HepG2 (cell line): Measurements from ENCODE around the gene UQCC2. TPM values are rescaled to one million over a fixed set of nuclear protein-coding genes. Genes with fewer than 3 reads are reported as not detected.
A peak's percentile ranks its signal among the peaks of the same experiment; 100 is the strongest.

Experiments used
- CERS6 ChIP-seq: sonication (generic); formaldehyde crosslinking; IDR thresholded peaks from 2 replicates; pipeline ENCODE4 v1.5.0; 2020; ENCODE audit warnings: missing genetic modification reagents
- E2F5 ChIP-seq: sonication (generic); formaldehyde crosslinking; conservative IDR thresholded peaks from 2 replicates; pipeline ENCODE4 v1.4.0; 2020; ENCODE audit warnings: missing genetic modification reagents
- HNF1A ChIP-seq, 2 experiments: sonication (generic) in 1 of 2; formaldehyde crosslinking in 1 of 2; IDR thresholded peaks; 2 replicates each; pipeline versions ENCODE4 v1.4.0 to v1.6.1; 2016 to 2020; ENCODE audit warnings: borderline replicate concordance in 1 of 2, low read depth in 1 of 2, mild to moderate bottlenecking in 1 of 2, missing genetic modification reagents in 1 of 2
- HNF4A ChIP-seq: sonication (generic); formaldehyde crosslinking; IDR thresholded peaks from 2 replicates; pipeline ENCODE4 v1.4.0; 2020; ENCODE audit warnings: missing genetic modification reagents
- HOXA3 ChIP-seq: sonication (generic); formaldehyde crosslinking; IDR thresholded peaks from 2 replicates; pipeline ENCODE4 v1.5.0; 2020; ENCODE audit warnings: missing genetic modification reagents
- KAT2B ChIP-seq: fragments of 150-350 bp; IDR thresholded peaks from 2 replicates; pipeline ENCODE4 v1.6.1; 2014; ENCODE audit warnings: low read depth, low read length, borderline replicate concordance
- KDM6A ChIP-seq: IDR thresholded peaks from 2 replicates; pipeline ENCODE4 v1.6.1; 2016; ENCODE audit warnings: low read depth
- MXD4 ChIP-seq: IDR thresholded peaks from 2 replicates; pipeline ENCODE4 v1.6.1; 2016; ENCODE audit warnings: mild to moderate bottlenecking, missing biosample characterization, missing genetic modification reagents
- NAIF1 ChIP-seq: sonication (generic); formaldehyde crosslinking; IDR thresholded peaks from 2 replicates; pipeline ENCODE4 v1.5.0; 2020; ENCODE audit warnings: mild to moderate bottlenecking, missing genetic modification reagents, borderline replicate concordance
- RXRB ChIP-seq: IDR thresholded peaks from 2 replicates; pipeline ENCODE4 v1.6.1; 2016; ENCODE audit warnings: borderline replicate concordance, missing genetic modification reagents, missing compliant biosample characterization
- SIX1 ChIP-seq: sonication (generic); formaldehyde crosslinking; IDR thresholded peaks from 2 replicates; pipeline ENCODE4 v1.4.0; 2020; ENCODE audit warnings: missing genetic modification reagents, borderline replicate concordance
- TEAD3 ChIP-seq: optimal IDR thresholded peaks from 2 replicates; pipeline ENCODE3; 2016; ENCODE audit warnings: borderline replicate concordance
- THRA ChIP-seq: sonication (generic); formaldehyde crosslinking; IDR thresholded peaks from 2 replicates; pipeline ENCODE4 v1.4.0; 2020; ENCODE audit warnings: missing genetic modification reagents, borderline replicate concordance
- TOE1 ChIP-seq: sonication (generic); formaldehyde crosslinking; IDR thresholded peaks from 2 replicates; pipeline ENCODE4 v1.4.0; 2020; ENCODE audit warnings: mild to moderate bottlenecking, missing genetic modification reagents
- U2AF1 ChIP-seq: fragments of 200-400 bp; formaldehyde crosslinking; optimal IDR thresholded peaks from 2 replicates; pipeline ENCODE3; 2017; ENCODE audit warnings: mild to moderate bottlenecking, low read depth, low read length
- ZBTB21 ChIP-seq: sonication (generic); formaldehyde crosslinking; IDR thresholded peaks from 2 replicates; pipeline ENCODE4 v1.4.0; 2020; ENCODE audit warnings: missing genetic modification reagents
- ZFAT ChIP-seq: sonication (generic); formaldehyde crosslinking; conservative IDR thresholded peaks from 2 replicates; pipeline ENCODE4 v1.8.1; 2023; ENCODE audit warnings: missing genetic modification reagents, inconsistent platforms
- ZMYM2 ChIP-seq: sonication (generic); formaldehyde crosslinking; IDR thresholded peaks from 2 replicates; pipeline ENCODE4 v1.8.0; 2022; ENCODE audit warnings: mild to moderate bottlenecking, missing genetic modification reagents
- ZNF280B ChIP-seq: sonication (generic); formaldehyde crosslinking; IDR thresholded peaks from 2 replicates; pipeline ENCODE4 v1.5.0; 2020; ENCODE audit warnings: missing genetic modification reagents, mild to moderate bottlenecking, borderline replicate concordance
- ZNF3 ChIP-seq: IDR thresholded peaks from 2 replicates; pipeline ENCODE4 v1.7.0; 2017; ENCODE audit warnings: inconsistent platforms
- ZNF331 ChIP-seq: sonication (generic); formaldehyde crosslinking; IDR thresholded peaks from 2 replicates; pipeline ENCODE4 v1.4.0; 2020; ENCODE audit warnings: missing genetic modification reagents
- ZNF354B ChIP-seq: sonication (generic); formaldehyde crosslinking; IDR thresholded peaks from 2 replicates; pipeline ENCODE4 v1.8.0; 2022; ENCODE audit warnings: mild to moderate bottlenecking, missing genetic modification reagents
- ZSCAN21 ChIP-seq: sonication (generic); formaldehyde crosslinking; IDR thresholded peaks from 2 replicates; pipeline ENCODE4 v1.8.0; 2022; ENCODE audit warnings: mild to moderate bottlenecking, missing genetic modification reagents, moderate library complexity, borderline replicate concordance
- polyA plus RNA-seq, 8 experiments: library from polyadenylated mRNA; depleted of rRNA in 3 of 8; stranded (reverse) in 7 of 8; unstranded in 1 of 8; fragments of >200 nt; fragmentation: Illumina TruSeq in 4 of 8; extraction: Trizol in 4 of 8; gene quantifications; 2 replicates each; pipeline versions ENCODE4 v1.2.1 to v1.2.3, GENCODE V29; 2011 to 2016; ENCODE audit warnings: low read depth in 4 of 8, missing spikeins in 1 of 8, mixed read lengths in 1 of 8; ENCODE audit not compliant: insufficient read depth in 1 of 8
- total RNA-seq, 5 experiments: library from RNA; depleted of rRNA; stranded (reverse); fragments of >200 nt; fragmentation: Illumina TruSeq; extraction: Trizol; gene quantifications; 2 replicates each; pipeline ENCODE4 v1.2.3, GENCODE V29; 2016; ENCODE audit warnings: low read depth in 1 of 5

The UQCC2 gene
- total and polyA plus RNA-seq, 2 of the 13 experiments (the other 11 are each of a cell fraction or from before 2014, with no cell fraction given), result 82.4 to 238 TPM

- TF ChIP-seq HNF1A (IDR thresholded peaks at IDR 0.05; ENCODE audit: low read depth) (no peak), HNF1A (CRISPR knock-in tag; IDR thresholded peaks at IDR 0.05; ENCODE audit: borderline replicate concordance) (no peak), ZNF280B (CRISPR knock-in tag) (no peak), THRA (CRISPR knock-in tag) (peak; percentile 73; the same call in 1 of the 2 replicates), HOXA3 (CRISPR knock-in tag) (peak; percentile 28; the same call in 1 of the 2 replicates), NAIF1 (CRISPR knock-in tag) (no peak), ZMYM2 (no peak), ZSCAN21 (CRISPR knock-in tag) (no peak), TOE1 (CRISPR knock-in tag) (no peak), TEAD3 (peak; percentile 19), ZFAT (no peak), HNF4A (CRISPR knock-in tag) (peak; percentile 25; the same call in 1 of the 2 replicates), U2AF1 (no peak), E2F5 (CRISPR knock-in tag) (no peak), ZBTB21 (CRISPR knock-in tag) (peak; percentile 87), SIX1 (CRISPR knock-in tag) (no peak), RXRB (CRISPR knock-in tag) (peak; percentile 70; the same call in 1 of the 2 replicates), ZNF3 (CRISPR knock-in tag) (no peak), ZNF331 (CRISPR knock-in tag) (no peak), ZNF354B (no peak), MXD4 (CRISPR knock-in tag) (no peak), KDM6A (CRISPR knock-in tag) (no peak), KAT2B (no peak), CERS6 (CRISPR knock-in tag) (no peak)
These were observed 34.0 kb upstream of the UQCC2 start (continued) for GRCh38 chr6:33745548-33745947.
